Measurements from ENCODE around the gene RPIA.
"Not testable (repeated sequence)": the region's sequence is repeated elsewhere in the genome, so short reads cannot be mapped to it uniquely, and the experiment has no call there.

Gene RPIA

GRCh38 chr2:88691339-88692183 lies at the start of gene RPIA:
RPIA (plus strand) TSS chr2:88691673; CDS start chr2:88691699, 26 bp downstream.
- DNase-seq: peak; percentile 96

DNA sequence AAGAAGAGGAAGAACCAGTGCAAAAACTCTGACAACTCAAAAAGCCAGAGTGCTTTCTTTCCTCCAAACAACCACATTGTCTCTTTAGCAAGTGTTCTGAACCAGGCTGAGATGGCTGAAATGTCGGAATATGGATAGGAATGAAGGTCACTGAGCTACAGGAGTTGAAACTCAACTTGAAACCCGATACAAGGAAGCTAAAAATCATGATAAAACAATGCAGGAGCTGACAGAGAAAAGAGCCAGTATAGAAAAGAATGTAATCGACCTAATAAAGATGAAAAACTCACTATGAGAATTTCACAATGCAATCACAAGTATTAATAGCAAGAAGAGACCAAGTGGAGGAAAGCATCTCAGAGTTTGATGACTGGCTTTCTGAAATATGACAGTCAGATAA lies 49.2 kb upstream of the RPIA start:
- no peak for DNase-seq

- not testable (repeated sequence) for DNase-seq
Observed at GRCh38 chr2:88645291-88645882, 46.1 kb upstream of the RPIA start.

DNA sequence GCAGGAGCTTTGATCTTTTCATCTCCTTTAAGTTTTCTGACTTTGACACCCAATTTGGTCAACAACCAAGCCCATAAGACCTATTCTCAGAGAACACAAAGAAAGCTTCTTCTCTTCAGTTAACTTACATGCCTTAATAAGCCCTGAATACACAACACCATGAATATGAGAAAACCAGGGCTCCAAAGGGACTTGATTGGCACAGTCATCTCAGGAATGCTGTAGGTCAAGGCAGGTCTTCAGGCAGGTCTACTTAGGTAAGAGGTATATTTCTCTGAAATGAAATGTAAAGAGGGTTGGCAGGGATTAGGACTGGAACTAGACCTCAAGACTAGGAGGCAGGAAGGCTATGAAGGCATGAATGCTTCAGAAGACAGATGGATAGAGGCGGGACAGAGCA lies 39.8 kb upstream of the RPIA start:
- no peak for DNase-seq

GRCh38 chr2:88654714-88655113 lies 36.8 kb upstream of the RPIA start:
- no peak for DNase-seq

GRCh38 chr2:88656690-88657089 lies 34.8 kb upstream of the RPIA start:
- no peak for DNase-seq

DNA sequence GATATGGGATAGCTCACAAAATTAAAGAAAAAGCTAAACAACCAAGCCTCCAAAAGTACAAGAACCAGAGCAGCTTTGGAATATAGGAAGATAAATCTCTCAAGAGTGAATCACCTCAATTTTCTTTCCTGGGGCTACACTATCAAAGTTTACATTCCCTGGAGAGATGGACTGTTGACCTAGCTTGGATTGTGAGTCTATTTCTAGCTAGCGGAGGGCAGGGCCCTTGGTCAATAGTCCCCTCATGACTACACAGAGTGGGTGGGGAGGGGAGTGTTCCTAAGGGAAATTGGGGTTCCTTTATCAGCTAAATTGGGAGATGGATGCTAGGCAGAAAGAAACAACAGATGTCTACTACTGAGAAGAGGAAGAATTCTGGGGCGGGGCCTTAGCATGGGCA lies 34.3 kb upstream of the RPIA start:
- DNase-seq: no peak

DNA sequence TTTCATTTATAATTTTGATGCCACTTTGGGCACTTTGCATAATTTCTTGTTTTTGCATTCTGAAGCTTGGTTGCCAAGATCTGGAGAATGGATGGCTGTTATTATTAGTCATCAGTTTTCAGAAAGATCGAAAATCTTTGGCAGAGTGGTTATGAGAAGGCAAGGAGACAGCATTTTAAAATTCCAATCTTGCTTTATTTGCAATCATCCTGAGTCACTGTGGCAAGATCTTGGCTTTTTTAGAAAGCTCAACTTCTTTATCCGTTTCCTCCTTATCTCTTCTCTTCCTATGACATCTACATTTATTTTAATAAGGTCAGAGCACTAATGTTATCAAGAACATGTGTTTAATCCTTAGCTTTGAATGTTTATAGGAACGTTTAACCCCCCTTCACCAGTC lies 33.1 kb upstream of the RPIA start:
- DNase-seq: no peak

GRCh38 chr2:88658881-88659537 lies 32.5 kb upstream of the RPIA start:
- no peak for DNase-seq

DNA sequence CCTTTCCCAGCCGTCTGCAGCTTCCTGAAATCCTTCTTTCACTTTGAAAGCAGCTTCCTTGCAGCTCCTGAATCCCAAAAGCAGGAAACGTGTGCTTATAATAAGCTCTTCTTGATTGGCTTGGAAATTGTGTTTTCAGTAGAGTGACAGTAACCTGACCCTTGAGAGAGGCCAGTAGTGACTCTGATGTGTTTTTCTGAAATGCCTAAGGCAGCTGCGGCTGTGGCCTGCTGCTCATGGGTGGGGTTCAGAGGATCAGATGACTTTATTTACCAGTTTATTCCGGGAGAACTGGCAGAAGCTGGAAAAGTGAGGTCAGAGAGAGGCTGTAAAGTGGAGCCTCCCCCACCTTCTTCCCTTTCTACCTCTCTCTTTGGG lies 31.9 kb upstream of the RPIA start:
- peak; percentile 23 for DNase-seq

DNA sequence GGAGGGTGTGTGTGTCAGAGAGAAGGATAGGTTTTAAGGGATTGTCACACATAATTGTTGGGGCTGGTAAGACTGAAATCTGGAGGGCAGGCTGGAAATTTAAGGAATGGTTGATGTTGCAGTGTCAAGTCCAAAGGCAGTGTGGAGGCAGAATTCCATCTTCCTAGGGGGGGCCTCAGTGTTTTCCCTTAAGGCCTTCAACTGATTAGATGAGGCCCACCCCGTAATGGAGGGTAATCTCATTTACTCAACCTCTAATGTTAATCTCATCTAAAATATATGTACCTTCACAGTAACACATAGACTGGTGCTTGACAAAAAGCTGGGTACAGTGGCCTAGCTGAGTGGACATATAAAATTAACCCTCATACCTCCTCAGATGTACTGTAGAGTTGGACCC lies 30.9 kb upstream of the RPIA start:
- no peak for DNase-seq

GRCh38 chr2:88666576-88666975 lies 24.9 kb upstream of the RPIA start:
- DNase-seq: no peak

DNA sequence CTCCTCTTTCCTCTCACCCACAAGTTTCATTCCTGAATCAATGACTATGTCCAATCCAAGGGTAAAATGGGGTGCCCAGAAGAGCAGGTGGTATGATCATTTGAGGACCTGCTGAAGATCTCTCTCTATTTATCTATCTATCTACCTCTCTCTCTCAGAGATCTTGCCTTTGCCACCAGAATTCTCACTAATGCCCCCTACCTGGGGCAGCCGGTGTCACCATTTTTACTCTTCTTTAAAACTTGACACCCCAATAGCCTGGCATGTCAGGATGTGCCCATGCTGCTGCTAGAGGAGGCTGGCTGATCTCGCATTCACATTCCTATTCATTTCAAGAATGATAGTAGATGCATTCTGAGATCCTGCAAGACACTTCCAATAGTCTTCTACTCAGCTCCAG lies 24.3 kb upstream of the RPIA start:
- DNase-seq: no peak

- DNase-seq: no peak
Observed at GRCh38 chr2:88668862-88669261, 22.6 kb upstream of the RPIA start.

GRCh38 chr2:88669482-88670214 lies 21.8 kb upstream of the RPIA start:
- peak; percentile 2 for DNase-seq

GRCh38 chr2:88671786-88672427 lies 19.6 kb upstream of the RPIA start:
- peak; percentile 21 for DNase-seq

GRCh38 chr2:88673363-88673762 lies 18.1 kb upstream of the RPIA start:
- no peak for DNase-seq

- DNase-seq: no peak
Observed at GRCh38 chr2:88680266-88680902, 11.1 kb upstream of the RPIA start.

GRCh38 chr2:88680916-88681315 lies 10.6 kb upstream of the RPIA start:
- DNase-seq: no peak

GRCh38 chr2:88683160-88684021 lies 8.1 kb upstream of the RPIA start:
- no peak for DNase-seq

DNA sequence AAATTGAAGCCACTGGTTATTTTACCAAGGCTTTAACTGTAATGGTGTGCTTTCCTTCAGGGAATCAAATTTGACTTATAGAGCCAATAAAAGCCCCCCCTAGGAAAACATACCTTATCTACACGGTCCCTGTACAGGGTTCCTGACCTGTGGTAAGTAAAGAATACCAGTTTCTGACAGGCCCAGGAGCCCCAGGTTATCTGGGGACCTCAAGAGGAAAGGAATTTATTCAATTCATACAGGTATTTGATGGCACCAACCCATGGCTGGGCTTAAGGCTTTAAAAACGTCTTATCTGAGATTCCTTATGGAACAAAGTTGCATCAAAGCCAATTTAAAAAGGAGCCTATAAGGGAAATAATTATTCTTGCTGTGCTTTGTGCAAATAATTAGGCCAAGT lies 7.0 kb upstream of the RPIA start:
- DNase-seq: no peak

Data from DMS79 treated with DMSO at 0.1 percent for 48 hours (cell line).